K562 (cell line): ENCODE results near the gene INHA. TPM values are rescaled to one million over a fixed set of nuclear protein-coding genes. Genes with fewer than 3 reads are reported as not detected.

Source experiments
- ATAC-seq: fragments of 200-7000 bp; cut with Tn5 transposase; 3 replicates; pipeline ENCODE4 v1.9.1; 2020; ENCODE audit warnings: moderate library complexity
- BruUV-seq: library from RNA; stranded (reverse); fragments of 400-500 nt; replicated peaks from 2 replicates; lab custom pipeline; 2021; lab: Mats Ljungman, UMichigan
- CTCF ChIA-PET: fragments of 300-600 bp; formaldehyde crosslinking; extraction: SDS; loops from one replicate; lab custom pipeline; 2021; ENCODE audit warnings: low intra/inter-chr PET ratio; lab: Yijun Ruan, JAX
- POLR2A ChIA-PET: fragments of 300-600, 350-650 bp; sonication (Branson Sonifier 250); formaldehyde crosslinking; extraction: SDS; loops from one replicate; lab custom pipeline; 2021; ENCODE audit warnings: antibody characterized with exemption, inconsistent platforms; lab: Yijun Ruan, JAX
- DNase-seq, 4 experiments: peaks; one replicate each; pipeline versions ENCODE4 v3.0.0 to v3.0.0-alpha.2; 2011 to 2018; ENCODE audit warnings: low spot score in 3 of 4, mixed read lengths in 3 of 4; ENCODE audit errors: extremely low read depth in 1 of 4
- FAIRE-seq: peaks from 2 replicates; lab custom pipeline; 2011; peaks lifted over from hg19 to GRCh38; lab: Jason Lieb, UNC
- H2AFZ ChIP-seq: 2 replicates; pipeline ENCODE4 v1.6.0; 2011; ENCODE audit warnings: low read depth, low read length, control low read depth, inconsistent platforms
- H3K27ac ChIP-seq: fragments of 200-600 bp; 3 replicates; pipeline ENCODE4 v1.8.0; 2011; ENCODE audit warnings: low read depth, mild to moderate bottlenecking, control low read depth, inconsistent platforms, low read length, moderate library complexity, mixed read lengths; ENCODE audit errors: extremely low read depth
- H3K27me3 ChIP-seq, 2 experiments: fragments of 300-600 bp in 1 of 2; 2 replicates in 1 of 2; 3 replicates in 1 of 2; pipeline versions ENCODE4 v1.6.0 to v1.8.0; 2011; ENCODE audit warnings: inconsistent platforms in 2 of 2, low read length in 2 of 2, mild to moderate bottlenecking in 1 of 2, mixed read lengths in 1 of 2, moderate library complexity in 1 of 2; ENCODE audit not compliant: control insufficient read depth in 2 of 2, insufficient read depth in 2 of 2
- H3K36me3 ChIP-seq: fragments of 300-600 bp; 3 replicates; pipeline ENCODE4 v1.8.0; 2011; ENCODE audit warnings: mild to moderate bottlenecking, low read length, inconsistent platforms; ENCODE audit not compliant: control insufficient read depth, insufficient read depth
- H3K4me1 ChIP-seq, 2 experiments: fragments of 200-600 bp in 1 of 2; replicated peaks in 1 of 2; 2 replicates in 1 of 2; 3 replicates in 1 of 2; pipeline versions ENCODE4 v1.5.1 to v1.8.0; 2011; ENCODE audit warnings: inconsistent platforms in 2 of 2, low read length in 2 of 2, mild to moderate bottlenecking in 1 of 2, mixed read lengths in 1 of 2, moderate library complexity in 1 of 2; ENCODE audit not compliant: control insufficient read depth in 2 of 2, insufficient read depth in 2 of 2
- H3K4me2 ChIP-seq: 2 replicates; pipeline ENCODE4 v1.6.1; 2011; ENCODE audit warnings: low read length, control low read depth, inconsistent platforms, mixed read lengths; ENCODE audit not compliant: insufficient read depth
- H3K4me3 ChIP-seq: fragments of 200-600 bp; sonication (generic), shearing (Covaris generic); 2 replicates; pipeline ENCODE4 v1.5.1; 2016; ENCODE audit warnings: control low read depth, inconsistent platforms
- H3K79me2 ChIP-seq: fragments of 200-600 bp; 3 replicates; pipeline ENCODE4 v1.8.0; 2011; ENCODE audit warnings: low read length, inconsistent platforms; ENCODE audit not compliant: control insufficient read depth, insufficient read depth
- H3K9ac ChIP-seq, 2 experiments: 2 replicates each; pipeline versions ENCODE4 v1.6.0 to v1.6.1; 2011; ENCODE audit warnings: low read depth in 2 of 2, low read length in 2 of 2, control low read depth in 1 of 2, inconsistent platforms in 1 of 2, mild to moderate bottlenecking in 1 of 2, mixed read lengths in 1 of 2; ENCODE audit not compliant: insufficient read depth in 1 of 2
- H3K9me1 ChIP-seq: one replicate; pipeline ENCODE4 v1.6.0; 2011; ENCODE audit warnings: inconsistent platforms, mild to moderate bottlenecking, low read length, moderate library complexity; ENCODE audit not compliant: control insufficient read depth, insufficient read depth
- H3K9me3 ChIP-seq: replicated peaks from 2 replicates; pipeline ENCODE4 v1.5.1; 2011; ENCODE audit warnings: low read depth, low read length, inconsistent platforms; ENCODE audit not compliant: control insufficient read depth, insufficient read depth
- H4K20me1 ChIP-seq: replicated peaks from 2 replicates; pipeline ENCODE4 v1.6.1; 2011; ENCODE audit warnings: low read length, inconsistent platforms, mixed read lengths; ENCODE audit not compliant: control insufficient read depth, insufficient read depth
- ATF3 ChIP-seq, 2 experiments: fragments of 450-650 bp in 1 of 2; sonication (generic) in 1 of 2; formaldehyde crosslinking in 1 of 2; IDR thresholded peaks in 1 of 2; conservative IDR thresholded peaks in 1 of 2; 2 replicates each; pipeline versions ENCODE4 v1.6.1 to v1.8.1; 2016 to 2023; ENCODE audit warnings: mild to moderate bottlenecking in 2 of 2, moderate library complexity in 2 of 2, inconsistent platforms in 1 of 2, missing genetic modification reagents in 1 of 2
- BCLAF1 ChIP-seq, 2 experiments: fragments of 450-650 bp in 1 of 2; IDR thresholded peaks; 2 replicates each; pipeline ENCODE4 v1.6.1; 2011 to 2017; ENCODE audit warnings: low read depth in 2 of 2, antibody characterized with exemption in 1 of 2, borderline replicate concordance in 1 of 2, low read length in 1 of 2, mild to moderate bottlenecking in 1 of 2, mixed read lengths in 1 of 2; ENCODE audit not compliant: control insufficient read depth in 1 of 2
- CREB1 ChIP-seq, 2 experiments: sonication (generic) in 1 of 2; formaldehyde crosslinking in 1 of 2; IDR thresholded peaks; 2 replicates each; pipeline versions ENCODE4 v1.6.1 to v1.8.0; 2012 to 2022; ENCODE audit warnings: inconsistent platforms in 1 of 2, mild to moderate bottlenecking in 1 of 2, missing genetic modification reagents in 1 of 2, moderate library complexity in 1 of 2
- ETV1 ChIP-seq: fragments of 450-650 bp; conservative IDR thresholded peaks from 2 replicates; pipeline ENCODE4 v1.6.1; 2016; ENCODE audit warnings: missing genetic modification characterization, control low read depth, low read depth, missing compliant biosample characterization
- GATAD2A ChIP-seq: fragments of 450-650 bp; IDR thresholded peaks from 2 replicates; pipeline ENCODE4 v1.6.1; 2017
- MEIS2 ChIP-seq: fragments of 450-650 bp; IDR thresholded peaks from 2 replicates; pipeline ENCODE4 v1.6.1; 2014; ENCODE audit warnings: mild to moderate bottlenecking; ENCODE audit not compliant: partially characterized antibody
- NFXL1 ChIP-seq: fragments of 450-650 bp; formaldehyde crosslinking; IDR thresholded peaks from 2 replicates; pipeline ENCODE4 v1.4.0; 2021; ENCODE audit warnings: mild to moderate bottlenecking
- RB1 ChIP-seq: fragments of 450-650 bp; IDR thresholded peaks from 2 replicates; pipeline ENCODE4 v1.6.1; 2017; ENCODE audit warnings: low read depth, mild to moderate bottlenecking
- TAF9B ChIP-seq: fragments of 450-650 bp; IDR thresholded peaks from 2 replicates; pipeline ENCODE4 v1.6.1; 2018; ENCODE audit warnings: mild to moderate bottlenecking; ENCODE audit not compliant: partially characterized antibody
- UBTF ChIP-seq, 2 experiments: IDR thresholded peaks; 2 replicates each; pipeline ENCODE4 v1.6.1; 2012; ENCODE audit warnings: improper control_type of control experiment in 2 of 2, low read depth in 2 of 2, low read length in 2 of 2, borderline replicate concordance in 1 of 2
- ZNF511 ChIP-seq: sonication (generic); formaldehyde crosslinking; IDR thresholded peaks from 2 replicates; pipeline ENCODE4 v1.8.0; 2022; ENCODE audit warnings: mild to moderate bottlenecking, missing genetic modification reagents
- WGBS: fragments of 100-300 bp; shearing (Covaris generic); methylation state at CpG from one replicate; pipeline ENCODE4 v1.1.6; 2016; ENCODE audit warnings: low coverage, mixed read lengths; ENCODE audit not compliant: insufficient coverage; ENCODE audit errors: missing lambda C conversion rate; 5-methylcytosine and 5-hydroxymethylcytosine counted together
- in situ Hi-C: fragments of 300-500 bp; cut with MboI; formaldehyde crosslinking; loops from 4 replicates; pipeline ENCODE4 v1.15.0; 2018; ENCODE audit warnings: inconsistent platforms, mixed read lengths
- intact Hi-C: fragments of 100-400 bp; cut with micrococcal nuclease; formaldehyde crosslinking; loops from 2 replicates; pipeline ENCODE4 v1.14.2; 2022
- polyA plus RNA-seq, 8 experiments: library from polyadenylated mRNA; depleted of rRNA in 4 of 8; stranded (reverse) in 5 of 8; unstranded in 3 of 8; fragments of >200 nt; fragmentation: Nextera tagmentation in 2 of 8; fragmentation: Illumina TruSeq in 1 of 8; extraction: Ambion mirVana in 2 of 8; extraction: Trizol in 1 of 8; gene quantifications; 2 replicates each; pipeline versions ENCODE4 v1.2.1 to v1.2.3, GENCODE V29; 2011 to 2014; ENCODE audit warnings: inconsistent platforms in 1 of 8, missing spikeins in 1 of 8
- total RNA-seq, 7 experiments: library from RNA; depleted of rRNA in 6 of 7; stranded (reverse); fragments of >200 nt in 6 of 7; fragmentation: Illumina TruSeq in 2 of 7; extraction: Trizol in 2 of 7; gene quantifications; 2 replicates each; pipeline versions ENCODE4 v1.2.1 to v1.2.3, GENCODE V29; 2011 to 2021; ENCODE audit warnings: low replicate concordance in 1 of 7

Gene INHA
- total and polyA plus RNA-seq, 9 of the 15 experiments (the other 6 are each of a cell fraction or from before 2014, with no cell fraction given): 0.07 to 1.9 (median 0.40) TPM

- peak within 1 kb of the TSS; percentile 64 to 94 for H3K9ac ChIP-seq
- no peaks in the 10 kb centered on the region for H3K9me1 ChIP-seq
- ChIA-PET POLR2A (no interaction called here), CTCF (interaction anchor here (0.7 to 3.8 kb wide), 3 partner anchors 99 to 146 kb away, joined by 3 to 80 read pairs (median 22); no protein-coding TSS in a partner anchor)
- peak within 1 kb of the TSS; percentile 83 for H3K4me3 ChIP-seq
- peak within 1 kb of the TSS; percentile 75 for H3K4me2 ChIP-seq
- no TSS peak for BruUV-seq
- H3K9me3 ChIP-seq: no peaks in the 10 kb centered on the region
- in situ Hi-C loops: loop anchor here (5.0 to 10.0 kb wide), 2 partner anchors 99 to 151 kb away; no protein-coding TSS in a partner anchor
- peaks cover 17% of the 10 kb centered on the region for H3K79me2 ChIP-seq
- DNase-seq: peak; percentile 92 to 98 (median 94)
- peaks cover 26% of the 10 kb centered on the region; the same call in 2 of the 3 replicates for H3K36me3 ChIP-seq
- no peaks in the 10 kb centered on the region for H3K27me3 ChIP-seq
- peak; percentile 89 for ATAC-seq
- H3K4me1 ChIP-seq: peaks cover 0 to 53% of the 10 kb centered on the region in 2 experiments; a peak in 3 of 5 replicates
- H3K27ac ChIP-seq: peak within 1 kb of the TSS; percentile 74
- intact Hi-C loops: loop anchor here (2.0 to 5.0 kb wide), 3 partner anchors 27 to 183 kb away; partner anchors contain the start of genes OBSL1 and SLC4A3
- WGBS: 1% methylated on average over 20 of the region's 75 CpGs
- H2AFZ ChIP-seq: peak within 1 kb of the TSS; percentile 55; the same call in 1 of the 2 replicates
- peak; percentile 90 for FAIRE-seq
- H4K20me1 ChIP-seq: peaks cover 10% of the 10 kb centered on the region; the same call in 1 of the 2 replicates
- TF ChIP-seq GATAD2A (no peak), MEIS2 (peak; percentile 76), NFXL1 (CRISPR knock-in tag) (no peak), UBTF (IDR thresholded peaks at IDR 0.05; ENCODE audit: borderline replicate concordance in 1 of 2, low read depth in 2 of 2, low read length in 2 of 2) (peak in 1 of 2 experiments; percentile 16; a peak in 1 of 4 replicates), TAF9B (no peak), ETV1 (tag) (peak; percentile 91), BCLAF1 (IDR thresholded peaks at IDR 0.05; ENCODE audit: borderline replicate concordance in 1 of 2, control insufficient read depth in 1 of 2, low read depth in 2 of 2, low read length in 1 of 2) (no peak), ATF3 (IDR thresholded peaks at IDR 0.05) (peak; percentile 90), ATF3 (CRISPR knock-in tag; conservative IDR thresholded peaks at IDR 0.05) (no peak), ZNF511 (CRISPR knock-in tag) (peak; percentile 39; the same call in 1 of the 2 replicates), RB1 (peak; percentile 42; the same call in 1 of the 2 replicates), CREB1 (IDR thresholded peaks at IDR 0.05) (peak; percentile 97), CREB1 (CRISPR knock-in tag; IDR thresholded peaks at IDR 0.05) (peak; percentile 96)
Measured at GRCh38 chr2:219543596-219544358, 28.3 kb upstream of the INHA start, which contains the start of the genes CHPF and TMEM198. Gene CHPF (minus strand): TSS chr2:219543809. CDS start chr2:219543538, 271 bp downstream. Gene TMEM198 (plus strand): TSS chr2:219544028. CDS start chr2:219544728, 700 bp downstream.
